ENCODE results near the gene ICA1.
A peak's percentile ranks its signal among the peaks of the same experiment; 100 is the strongest.

Gene ICA1

DNA sequence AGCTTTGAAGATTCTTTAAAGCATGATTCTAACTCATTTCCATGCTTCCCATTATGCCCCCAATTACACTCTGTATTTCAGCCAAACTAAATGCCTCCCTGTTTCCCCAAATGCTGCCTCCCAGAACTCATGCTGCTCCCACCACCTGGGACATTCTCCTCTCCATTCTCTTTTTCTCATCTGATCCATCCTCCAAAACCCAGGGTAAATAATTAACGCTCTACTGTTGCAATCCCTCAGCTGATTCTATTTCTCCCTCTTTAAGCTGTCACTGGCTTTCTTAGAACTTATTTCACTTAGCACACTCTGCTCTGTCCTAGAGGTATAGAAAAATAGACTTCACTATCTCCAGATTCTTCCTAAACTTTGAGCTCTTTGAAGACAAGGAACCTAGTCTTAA lies 104.7 kb downstream of the ICA1 start:
- DNase-seq: no peak

DNA sequence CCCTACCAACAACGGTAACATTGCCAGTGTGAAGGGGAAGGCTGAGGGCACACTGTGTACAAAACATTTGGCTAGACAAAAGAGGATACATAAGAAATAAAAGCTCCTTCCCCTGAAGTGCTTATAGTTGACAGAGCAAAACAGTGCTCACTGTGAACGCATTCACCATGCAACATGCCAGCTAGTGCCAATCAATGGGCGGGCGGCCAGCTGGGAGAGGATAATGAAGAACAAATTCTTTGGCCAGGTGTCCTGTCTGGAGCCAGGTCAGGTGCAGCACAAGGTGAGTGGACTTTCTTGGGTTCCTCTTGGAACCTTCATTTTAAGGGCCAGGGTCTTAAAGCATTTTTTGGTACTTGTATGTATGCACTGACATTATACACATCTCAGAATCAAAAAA lies 106.1 kb downstream of the ICA1 start:
- DNase-seq: no peak

DNA sequence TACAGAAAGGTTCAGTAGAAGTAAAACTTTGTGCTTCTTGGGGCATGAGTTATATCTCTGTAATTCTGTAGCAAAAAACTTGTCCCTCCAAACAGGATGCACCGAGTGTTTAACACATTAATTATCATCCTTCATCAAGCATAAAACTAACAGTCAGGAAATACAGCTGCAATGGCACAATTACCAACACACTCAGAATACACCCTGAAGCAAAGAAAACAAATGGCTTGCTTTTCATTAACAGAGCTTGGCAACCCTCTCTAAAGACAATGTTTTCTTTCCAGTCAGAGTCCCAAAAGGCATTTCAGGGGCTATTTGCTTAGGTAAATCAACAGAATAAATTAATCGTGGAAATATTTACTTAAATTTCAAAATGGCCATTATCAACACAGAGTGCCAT lies 107.7 kb downstream of the ICA1 start:
- DNase-seq: no peak

DNA sequence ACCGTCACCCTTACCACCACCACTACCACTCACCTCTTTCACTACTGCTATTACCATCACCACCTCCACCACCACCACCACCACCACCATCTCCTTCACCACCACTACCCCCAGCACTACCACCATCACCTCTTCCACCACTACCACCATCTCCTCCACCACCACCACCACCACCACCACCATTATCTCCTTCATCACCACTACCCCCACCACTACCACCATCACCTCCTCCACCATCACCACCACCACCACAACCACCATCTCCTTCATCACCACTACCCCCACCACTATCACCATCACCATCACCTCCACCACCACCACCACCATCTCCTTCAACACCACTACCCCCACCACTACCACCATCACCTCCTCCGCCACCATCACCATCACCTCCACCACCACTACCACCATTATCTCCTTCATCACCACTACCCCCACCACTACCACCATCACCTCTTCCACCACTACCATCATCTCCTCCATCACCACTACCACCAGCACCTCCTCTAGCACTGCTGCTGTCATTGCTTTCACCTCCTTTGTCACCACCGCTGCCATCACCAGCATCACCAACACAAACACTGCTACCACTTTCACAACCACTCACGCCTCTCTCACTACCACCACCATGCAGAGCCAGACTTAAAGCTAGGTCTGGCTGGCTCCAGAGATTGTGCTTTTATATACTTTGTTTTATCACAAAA lies 109.3 kb downstream of the ICA1 start:
- DNase-seq: no peak

DNA sequence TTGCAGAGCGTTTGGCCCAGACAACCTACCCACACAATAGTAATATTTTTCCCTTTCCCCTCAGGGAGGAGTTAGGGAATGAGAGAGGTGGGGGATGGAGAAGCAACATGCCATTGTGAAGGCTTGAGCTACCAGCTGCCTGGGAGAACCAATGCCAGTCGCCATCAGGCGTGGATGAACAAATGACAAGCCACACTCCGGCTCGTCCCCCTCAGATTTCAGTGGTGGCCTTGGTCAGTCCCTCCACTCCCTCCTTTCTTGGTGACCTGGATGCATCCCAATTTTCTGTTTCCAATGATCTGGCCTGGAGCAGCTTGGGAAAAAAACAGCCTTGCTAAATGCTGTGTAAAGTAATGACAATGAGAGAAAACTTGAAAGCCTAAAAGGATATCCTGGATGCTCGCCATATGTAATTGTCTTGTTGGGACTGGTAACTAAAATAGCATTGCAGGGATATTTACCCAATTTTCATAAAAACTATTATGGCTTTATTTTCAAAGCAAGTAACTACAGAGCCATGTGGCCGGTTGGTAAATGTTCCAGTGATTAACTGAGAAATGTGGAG lies 110.7 kb downstream of the ICA1 start:
- no peak for DNase-seq

DNA sequence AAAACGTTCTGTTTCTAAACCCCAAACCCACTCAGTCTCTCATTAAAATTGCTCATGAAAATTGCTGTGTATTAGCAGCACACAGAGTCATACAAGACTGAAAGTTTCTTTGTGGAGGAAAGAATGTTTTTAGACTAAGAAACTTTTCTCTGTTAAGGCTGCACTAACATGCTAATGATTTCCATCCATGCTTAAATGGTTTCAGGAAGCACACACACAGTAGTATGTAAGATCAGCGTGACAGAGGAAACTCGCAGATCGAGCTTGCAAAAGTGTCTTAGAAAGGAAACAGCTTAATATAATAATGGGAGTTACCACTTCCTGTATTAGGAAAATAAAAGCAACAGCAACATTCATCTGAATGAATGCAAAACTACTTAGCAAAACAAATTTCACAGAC lies 112.7 kb downstream of the ICA1 start:
- no peak for DNase-seq

DNA sequence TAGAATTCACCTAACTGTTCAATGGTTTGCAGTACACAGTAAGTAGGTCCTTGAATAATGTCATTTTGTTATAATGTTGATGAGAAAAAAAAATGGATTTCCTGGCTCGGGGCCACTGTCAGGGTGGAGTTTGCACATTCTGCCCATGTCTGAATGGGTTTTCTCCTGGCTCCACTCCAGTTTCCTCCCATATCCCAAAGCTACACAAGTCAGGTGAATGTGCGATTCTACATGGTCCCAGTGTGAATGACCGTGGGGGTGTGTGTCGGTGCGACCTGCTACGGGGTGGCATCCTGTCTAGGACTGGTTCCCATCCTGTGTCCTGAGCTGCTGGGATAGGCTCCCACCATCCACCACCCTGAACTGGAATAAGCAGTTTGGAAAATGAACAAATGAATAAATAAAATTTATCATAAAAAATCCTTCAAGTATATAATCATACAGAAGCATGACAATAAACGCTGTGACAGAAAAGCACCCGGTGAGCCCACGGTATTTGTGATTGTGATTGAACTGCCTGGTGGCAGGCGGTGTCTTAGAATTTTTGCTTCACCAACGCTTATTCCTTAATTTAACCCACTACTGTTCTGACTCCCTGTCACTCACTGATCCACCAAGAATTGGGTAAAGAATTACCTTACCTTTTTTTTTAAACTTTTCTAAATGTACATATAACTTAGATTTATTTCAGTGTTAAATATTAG lies 114.1 kb downstream of the ICA1 start:
- DNase-seq: no peak

DNA sequence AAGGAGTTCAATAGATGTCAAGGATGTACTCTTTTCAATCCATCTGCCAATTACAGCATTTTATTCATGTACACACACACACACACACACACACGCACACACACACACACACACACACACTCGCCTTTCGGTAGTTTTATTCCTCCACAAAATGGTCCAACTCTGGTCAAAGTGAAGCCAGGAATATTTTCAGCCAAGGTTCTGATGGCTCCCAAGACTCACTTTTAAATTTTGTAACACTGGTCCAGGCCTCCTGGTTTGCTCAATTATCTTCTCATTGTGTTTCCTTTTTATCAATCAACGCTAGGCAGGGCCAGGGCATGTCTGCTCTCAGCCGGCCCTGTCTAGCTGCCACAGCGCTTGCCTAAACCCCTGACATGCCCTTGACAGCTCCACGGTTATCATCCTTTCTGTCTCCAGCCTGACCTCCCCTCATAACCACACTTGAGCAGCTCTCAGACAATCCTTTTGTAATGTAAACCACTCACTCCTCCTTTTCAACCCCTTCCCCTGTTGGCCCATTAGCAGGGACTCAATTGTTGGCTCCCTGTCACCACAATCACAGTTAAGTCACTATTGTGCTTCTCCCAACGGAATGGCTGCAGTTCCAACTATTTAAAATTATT lies 115.1 kb downstream of the ICA1 start:
- peak; percentile 5 for DNase-seq

DNA sequence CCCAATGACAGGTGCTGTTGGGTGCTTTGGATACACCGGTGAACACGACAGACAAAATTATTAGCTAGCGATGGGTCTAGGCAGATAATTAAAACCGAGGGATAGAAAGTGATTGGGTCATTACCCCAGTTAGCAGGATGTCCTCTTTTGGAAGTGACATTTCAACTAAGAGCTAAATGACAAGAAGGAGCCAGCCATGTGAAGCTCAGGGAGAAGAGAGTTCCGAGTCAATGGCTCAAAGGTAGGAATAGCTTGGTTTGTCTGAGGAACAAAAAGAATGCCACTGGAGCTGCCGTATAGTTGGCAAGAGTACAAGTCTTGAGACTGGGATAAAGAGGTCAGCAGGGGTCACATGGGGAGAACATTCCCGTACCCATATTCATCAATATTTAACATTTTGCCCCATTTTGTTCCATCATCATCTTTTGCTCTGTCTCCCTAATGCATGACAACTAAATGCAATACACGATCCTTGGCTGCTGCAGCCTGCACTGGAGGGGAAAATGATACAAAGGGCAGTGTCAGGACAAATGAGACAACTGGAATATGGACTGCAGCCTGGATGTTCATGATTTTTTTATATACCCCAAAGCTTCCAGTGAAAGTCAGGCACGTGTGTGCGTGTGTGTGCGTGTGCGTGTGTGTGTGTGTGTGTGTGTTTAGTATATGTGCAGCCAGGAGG lies 115.7 kb downstream of the ICA1 start:
- no peak for DNase-seq

DNA sequence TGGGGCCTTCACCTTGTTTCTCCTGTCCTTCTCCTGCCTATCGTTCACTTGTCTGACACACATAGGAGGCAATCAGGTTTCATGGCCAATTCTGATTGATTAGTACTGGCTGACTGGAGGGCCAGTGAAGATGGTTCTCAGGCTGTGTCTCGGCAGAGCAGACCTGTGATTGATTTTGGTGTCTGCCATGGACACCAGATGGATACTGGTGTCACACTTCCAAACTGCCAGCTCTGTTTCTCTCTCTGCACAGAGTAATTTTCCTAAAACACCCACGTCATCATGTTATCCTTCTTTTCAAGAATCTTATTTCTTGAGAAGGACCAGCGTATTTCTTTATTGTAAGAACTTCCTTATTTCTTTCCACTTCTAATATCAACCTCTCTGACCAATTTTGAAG lies 117.1 kb downstream of the ICA1 start:
- DNase-seq: no peak

DNA sequence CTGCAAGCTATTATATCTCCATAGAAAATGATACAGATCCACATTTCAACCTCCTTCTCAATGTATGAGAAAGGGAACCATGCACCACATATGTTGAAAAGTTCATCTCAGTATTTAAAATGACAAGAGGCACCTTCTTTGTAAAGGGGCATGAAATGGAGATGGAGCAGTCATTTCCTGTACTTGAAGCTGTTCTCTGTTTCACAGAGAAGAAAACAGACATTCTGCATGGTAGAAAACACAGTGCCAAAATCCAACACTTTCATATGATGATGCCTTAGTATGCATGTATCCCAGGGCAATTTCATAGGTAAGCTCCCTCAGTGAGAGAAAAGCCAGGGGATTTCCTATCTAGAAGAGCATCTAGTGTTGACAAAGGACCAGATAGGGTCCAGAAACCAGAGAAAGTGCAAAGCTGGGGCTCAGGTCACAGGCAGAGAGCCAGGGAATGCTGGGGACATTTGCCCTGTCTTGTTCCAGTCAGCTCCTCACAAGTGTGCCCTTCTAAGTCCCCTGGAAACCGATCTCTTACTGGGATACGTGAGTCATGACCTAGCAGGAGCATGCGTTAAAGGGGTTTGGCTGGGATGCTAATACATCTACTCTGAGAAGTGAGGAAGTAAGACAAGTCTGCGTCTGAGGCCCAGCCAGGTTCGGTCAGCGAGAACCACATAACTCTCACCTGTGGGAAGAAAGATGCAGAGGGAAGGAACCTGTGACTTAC lies 118.7 kb downstream of the ICA1 start:
- DNase-seq: no peak

DNA sequence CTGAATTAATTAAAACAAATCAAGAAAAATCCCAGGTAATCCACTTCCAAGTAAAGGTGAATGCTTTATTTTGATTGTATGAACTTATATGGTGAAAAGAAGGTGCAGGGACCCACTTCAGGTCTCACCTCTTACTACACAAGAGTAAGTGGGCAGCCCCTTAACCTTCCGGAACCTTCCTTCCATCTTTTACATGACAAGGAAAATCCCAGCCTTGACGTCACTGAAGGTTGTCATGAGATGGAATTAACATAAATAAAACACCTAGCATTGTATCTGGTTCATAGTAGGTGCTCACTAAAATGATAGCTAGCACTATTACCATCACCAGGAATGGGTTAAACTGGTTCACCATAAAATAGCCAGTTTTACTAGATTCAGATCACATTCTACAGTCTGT lies 119.5 kb downstream of the ICA1 start:
- DNase-seq: no peak

DNA sequence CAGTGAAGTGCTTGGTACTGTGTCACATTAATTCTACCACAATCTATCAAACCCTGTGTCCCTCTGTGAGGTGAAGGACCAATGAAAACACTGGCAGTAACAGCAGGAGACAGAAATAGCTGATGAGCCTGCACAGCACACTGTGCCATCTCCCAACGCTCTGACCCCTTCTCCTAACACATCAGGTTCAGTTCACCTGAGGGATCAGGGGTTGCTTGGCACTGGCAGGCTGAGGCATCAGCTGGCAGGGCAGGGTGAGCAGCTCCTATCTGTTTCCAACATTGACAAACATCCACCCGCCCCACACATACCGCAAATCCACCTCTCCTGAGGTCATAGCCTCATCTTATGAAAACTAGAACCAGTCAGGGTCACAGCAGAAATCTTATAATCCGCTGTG lies 120.9 kb downstream of the ICA1 start:
- no peak for DNase-seq

DNA sequence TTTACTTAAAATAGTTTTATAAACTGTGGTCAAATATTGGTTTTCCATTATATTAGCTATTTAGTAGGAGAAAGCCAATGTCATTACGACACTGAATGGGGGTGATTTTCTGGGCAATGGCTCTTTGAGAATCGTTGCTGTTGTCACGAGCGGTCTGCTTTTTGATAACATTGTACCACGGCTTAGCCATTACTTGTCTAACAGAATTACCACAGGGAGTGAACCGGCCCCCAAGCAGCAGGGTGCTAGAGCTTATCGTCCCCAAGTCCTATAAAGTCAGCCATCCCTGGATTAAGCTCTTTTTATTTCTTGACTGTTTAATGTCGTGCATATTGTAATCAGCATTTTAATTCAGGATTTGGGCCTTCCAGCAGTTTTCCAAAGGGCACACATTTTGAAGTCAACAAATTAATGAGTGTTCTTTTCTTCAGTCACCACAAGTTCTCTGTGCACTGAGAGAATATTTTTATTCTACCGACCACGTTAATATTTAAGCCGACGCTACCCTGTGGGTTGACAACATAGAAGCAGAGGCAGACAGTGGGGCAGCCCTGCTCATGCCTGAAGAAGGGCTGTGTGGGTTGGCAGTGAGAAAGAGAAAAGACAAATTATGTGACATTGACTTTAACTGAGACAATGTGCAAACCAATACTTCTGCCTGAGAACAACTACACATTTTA lies 125.8 kb downstream of the ICA1 start:
- DNase-seq: no peak

DNA sequence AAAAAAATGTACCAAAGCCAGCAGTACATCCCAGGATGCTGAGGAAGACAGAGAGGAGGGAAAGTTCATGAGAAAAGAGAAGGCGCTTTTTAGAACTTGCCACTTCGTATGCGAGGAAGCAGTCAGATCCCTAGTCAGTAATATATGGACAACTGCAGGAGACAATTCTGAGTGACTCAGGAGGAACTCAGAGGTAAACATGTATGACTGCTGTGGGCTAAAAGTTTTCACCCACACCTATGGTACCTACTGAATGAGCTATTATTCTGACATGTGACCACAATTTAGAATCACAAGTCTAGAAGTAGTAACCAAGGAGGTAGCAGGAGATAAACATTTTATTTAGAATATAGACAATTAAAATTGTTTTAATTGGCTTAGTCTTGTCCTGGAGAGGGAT lies 126.5 kb downstream of the ICA1 start:
- DNase-seq: no peak

DNA sequence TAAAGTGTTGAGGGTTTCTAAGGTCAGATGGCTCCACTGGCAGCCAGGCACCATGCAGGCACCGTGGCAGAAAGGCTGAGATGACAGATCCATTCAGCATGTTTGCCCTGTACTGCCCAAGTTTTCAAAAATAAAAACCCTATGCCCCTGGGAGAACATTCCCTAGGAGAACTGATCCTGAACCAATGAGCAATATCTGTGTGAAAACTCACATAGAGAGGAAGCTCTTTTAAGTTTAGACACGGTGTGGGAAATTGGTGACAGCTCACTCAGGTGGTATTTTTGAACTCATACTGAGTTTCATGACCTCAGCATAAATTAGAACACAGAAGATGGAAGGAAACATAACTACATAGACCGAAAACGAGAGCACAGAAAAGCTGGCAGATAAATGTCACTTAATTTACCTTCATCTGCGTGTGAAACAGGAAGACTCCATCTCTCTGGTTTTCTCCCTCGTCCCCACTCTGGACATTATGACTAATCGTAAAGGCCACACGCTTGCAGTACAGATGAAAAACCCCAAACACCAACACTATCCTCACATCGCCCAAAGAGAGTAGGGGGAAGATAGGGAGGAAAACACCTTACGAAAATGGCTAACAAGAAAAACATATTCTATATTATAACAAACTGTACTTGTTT lies 127.8 kb downstream of the ICA1 start:
- DNase-seq: no peak

DNA sequence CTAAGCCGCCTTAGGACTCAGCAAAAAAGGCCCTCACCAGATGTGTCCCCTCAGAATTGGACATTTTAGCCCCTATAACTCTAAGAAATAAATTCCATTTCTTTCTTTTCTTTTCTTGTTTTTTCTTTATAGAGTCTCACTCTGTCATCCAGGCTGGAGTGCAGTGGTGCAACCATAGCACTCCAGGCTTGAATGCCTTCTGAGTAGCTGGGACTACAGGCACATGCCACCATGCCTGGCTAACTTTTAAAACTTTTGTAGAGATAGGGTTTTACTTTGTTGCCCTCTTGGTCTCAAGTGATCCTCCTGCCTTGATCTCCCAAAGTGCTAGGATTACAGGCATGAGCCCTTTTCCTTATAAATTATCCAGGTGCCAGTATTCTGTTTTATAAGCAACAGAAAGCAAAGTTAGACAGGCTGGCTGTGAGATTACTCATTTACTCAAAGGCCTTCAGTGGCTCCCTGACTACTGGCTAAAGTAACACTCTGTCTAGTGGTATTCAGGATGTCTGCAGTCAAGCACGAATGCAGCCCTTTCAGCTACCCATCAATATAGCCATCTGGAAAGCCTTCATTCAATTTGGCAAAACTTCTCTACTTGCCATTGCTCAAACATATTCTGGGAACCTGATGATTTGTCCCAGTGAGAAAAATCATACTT lies 128.6 kb downstream of the ICA1 start:
- no peak for DNase-seq

DNA sequence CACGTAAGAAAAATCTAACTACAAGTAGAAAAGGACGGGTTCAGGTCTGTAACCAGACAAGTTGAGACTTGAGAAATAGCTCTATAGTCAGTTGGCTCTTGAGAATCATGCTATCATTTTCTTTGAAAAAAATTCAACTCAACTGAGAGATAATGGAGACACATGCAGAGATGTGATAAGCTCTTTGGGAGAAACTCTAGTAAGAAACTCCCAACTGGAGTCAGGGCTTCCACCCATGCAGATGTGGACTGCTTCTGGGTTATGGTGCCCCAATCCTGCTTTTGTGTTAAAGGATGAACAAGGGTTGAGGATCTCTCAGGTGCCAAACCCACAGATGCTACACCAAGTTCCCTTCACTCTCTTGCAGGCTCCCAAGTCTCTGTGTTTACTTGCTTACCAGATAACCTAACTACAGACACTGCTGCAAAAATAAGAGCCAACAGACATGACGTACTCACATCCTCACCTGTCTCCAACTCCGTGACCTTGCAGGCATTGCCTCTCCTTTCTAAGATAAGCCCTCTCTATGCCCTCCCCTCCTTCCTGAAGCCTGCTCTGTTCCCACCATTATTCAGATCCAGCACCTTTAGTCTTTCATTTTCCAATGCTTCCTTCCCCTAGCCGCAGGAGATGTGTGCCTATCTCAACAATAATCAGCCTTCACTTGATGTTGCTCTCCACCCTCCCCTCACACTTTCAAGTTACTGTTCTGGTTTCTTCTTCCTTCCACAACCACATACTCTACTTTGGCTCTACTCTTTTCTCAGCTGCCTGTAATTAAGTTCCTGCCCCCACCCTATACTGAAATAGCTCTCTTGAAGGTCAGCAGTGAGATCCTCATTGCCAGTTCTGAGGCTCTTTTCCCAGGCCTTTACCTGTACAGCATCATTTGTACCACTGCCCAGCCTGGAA lies 130.0 kb downstream of the ICA1 start:
- DNase-seq: no peak

DNA sequence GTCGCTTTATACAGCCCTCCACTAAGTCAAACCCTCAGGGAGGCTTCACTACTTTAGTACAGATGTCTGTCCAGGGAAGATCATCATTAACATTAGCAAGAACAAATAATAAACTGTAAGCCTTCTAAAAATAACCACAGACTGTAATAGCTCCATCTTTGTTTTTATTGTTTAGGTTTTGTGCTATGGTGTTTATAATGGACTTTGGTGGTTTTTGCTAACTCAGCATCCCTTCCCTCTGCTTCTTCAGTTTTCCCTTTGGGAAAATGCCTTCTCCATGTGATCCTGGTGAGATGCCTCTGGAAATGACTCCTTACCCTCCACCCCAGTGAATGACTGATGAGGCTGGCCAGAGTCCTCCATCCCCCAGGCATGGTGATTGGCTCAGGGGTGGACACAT lies 131.3 kb downstream of the ICA1 start:
- no peak for DNase-seq

DNA sequence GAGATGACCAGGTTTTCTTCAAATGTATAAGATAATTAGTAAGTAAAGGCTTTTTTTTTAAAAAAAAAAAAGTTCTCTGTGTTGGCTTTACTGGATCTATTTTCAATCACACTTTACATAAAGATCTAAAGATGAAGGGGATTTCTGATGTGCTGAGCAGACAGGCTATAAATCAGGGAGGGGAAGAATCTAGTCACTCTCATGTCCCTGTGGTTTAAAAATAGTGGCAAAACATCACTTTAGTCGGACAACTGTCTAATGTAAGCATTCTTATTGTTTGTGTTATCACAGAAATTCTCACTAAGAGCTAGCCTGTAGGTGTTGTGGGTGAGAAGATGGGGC lies 132.7 kb downstream of the ICA1 start:
- no peak for DNase-seq

All from NCI-H510A treated with DMSO at 0.1 percent for 48 hours (cell line).